ENCODE data around the gene ATP5ME.
A peak's percentile ranks its signal among the peaks of the same experiment; 100 is the strongest.
"Not testable (repeated sequence)": the region's sequence is repeated elsewhere in the genome, so short reads cannot be mapped to it uniquely, and the experiment has no call there.

The ATP5ME gene

GRCh38 chr4:704971-705277 is 30.8 kb upstream of the ATP5ME start:
- DNase-seq (ENCODE audit: low spot score), result no peak

- no peak for DNase-seq (ENCODE audit: low spot score)
Observed at GRCh38 chr4:704198-704891, 30.3 kb upstream of the ATP5ME start.

GRCh38 chr4:703336-704197 is 29.5 kb upstream of the ATP5ME start:
- DNase-seq (ENCODE audit: low spot score), result no peak

- no peak for DNase-seq (ENCODE audit: low spot score)
Observed at GRCh38 chr4:702618-703048, 28.6 kb upstream of the ATP5ME start.

- DNase-seq (ENCODE audit: low spot score), result no peak
Observed at GRCh38 chr4:700587-701264, 26.6 kb upstream of the ATP5ME start.

GRCh38 chr4:699816-700580 is 25.9 kb upstream of the ATP5ME start:
- DNase-seq (ENCODE audit: low spot score), result no peak

DNA sequence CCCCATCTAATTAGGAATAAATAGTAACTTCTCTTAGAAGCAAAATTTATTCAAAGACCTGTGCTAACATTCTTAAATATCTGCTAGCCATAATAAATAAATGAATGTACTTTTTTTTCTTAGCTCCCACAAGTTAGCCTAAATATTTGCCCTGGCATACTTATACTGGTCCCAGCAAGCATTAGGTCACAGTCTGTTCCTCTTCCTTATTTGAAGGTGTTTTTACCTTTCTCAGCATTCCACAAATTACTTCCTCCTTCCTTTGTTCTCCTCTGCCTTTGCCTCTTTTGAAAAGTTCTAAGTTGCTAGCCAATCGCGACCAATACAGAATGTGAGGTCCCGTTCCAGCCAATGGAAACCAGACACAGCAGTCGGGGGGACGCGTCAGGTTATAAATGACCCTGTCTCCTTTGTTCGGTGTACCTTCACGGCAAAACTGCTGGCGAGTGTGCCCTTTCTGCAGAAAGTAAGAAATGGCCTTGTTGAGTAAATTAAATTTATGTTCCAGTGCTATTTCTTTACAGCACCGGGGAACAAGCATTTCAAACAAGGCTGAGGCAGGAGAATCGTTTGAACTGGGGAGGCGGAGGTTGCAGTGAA is 20.4 kb upstream of the ATP5ME start:
- DNase-seq (ENCODE audit: low spot score), result not testable (repeated sequence)

DNA sequence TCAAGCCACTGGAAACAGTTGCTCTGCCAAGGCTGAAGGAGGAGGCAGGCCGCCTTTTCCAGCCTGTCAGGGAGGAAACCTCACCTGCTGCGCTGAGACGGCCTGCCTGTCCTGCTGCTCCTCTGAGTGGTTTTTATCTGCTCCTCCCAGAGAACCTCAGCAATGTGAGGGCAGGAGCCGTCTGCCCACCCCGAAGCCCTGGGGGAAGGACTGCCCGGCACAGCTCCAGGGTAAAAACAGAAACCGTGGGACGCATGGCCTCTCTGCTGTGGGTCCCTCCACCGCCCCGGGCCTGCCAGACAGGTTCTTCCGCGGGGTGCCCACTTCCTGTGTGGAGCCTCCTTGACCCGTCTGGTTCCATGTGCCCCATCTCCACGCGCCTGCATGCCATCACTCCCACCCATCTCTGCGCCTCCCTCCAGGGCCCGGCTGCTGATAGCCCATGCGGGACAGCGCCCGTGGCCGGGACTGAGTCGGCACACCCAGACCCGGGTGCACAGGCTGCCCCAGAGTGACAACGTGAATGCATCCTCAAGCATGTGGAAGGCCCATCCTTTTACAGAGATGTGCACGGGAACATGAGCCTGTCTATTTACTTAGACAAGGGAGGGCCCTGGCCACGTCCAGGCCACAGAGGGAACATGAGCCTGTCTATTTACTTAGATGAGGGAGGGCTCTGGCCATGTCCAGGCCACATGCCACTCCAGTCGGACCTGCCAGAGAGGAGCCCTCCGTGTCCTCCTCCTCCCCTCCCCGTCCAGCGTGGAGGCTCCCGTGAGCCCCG is 18.9 kb upstream of the ATP5ME start:
- no peak for DNase-seq (ENCODE audit: low spot score)

DNA sequence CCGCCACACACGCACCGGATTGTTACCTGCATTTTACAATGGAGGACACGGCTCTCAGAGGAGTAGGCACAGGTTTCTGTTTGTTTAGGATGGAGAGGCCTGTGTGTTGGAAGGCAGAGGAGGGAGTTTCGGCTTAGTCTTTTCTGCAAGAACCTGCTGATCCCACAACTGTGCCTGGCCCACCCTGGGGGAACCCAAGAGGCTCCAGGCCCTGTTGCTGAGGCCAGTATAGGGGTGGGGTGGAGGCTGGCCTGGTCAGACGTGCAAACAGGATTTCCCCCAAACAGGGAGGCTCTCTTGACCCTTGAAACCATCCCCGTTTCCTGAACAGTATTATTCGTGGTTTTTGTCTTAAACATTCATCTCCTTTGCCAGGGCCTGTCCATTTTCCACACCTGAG is 15.6 kb upstream of the ATP5ME start:
- DNase-seq (ENCODE audit: low spot score), result no peak

DNA sequence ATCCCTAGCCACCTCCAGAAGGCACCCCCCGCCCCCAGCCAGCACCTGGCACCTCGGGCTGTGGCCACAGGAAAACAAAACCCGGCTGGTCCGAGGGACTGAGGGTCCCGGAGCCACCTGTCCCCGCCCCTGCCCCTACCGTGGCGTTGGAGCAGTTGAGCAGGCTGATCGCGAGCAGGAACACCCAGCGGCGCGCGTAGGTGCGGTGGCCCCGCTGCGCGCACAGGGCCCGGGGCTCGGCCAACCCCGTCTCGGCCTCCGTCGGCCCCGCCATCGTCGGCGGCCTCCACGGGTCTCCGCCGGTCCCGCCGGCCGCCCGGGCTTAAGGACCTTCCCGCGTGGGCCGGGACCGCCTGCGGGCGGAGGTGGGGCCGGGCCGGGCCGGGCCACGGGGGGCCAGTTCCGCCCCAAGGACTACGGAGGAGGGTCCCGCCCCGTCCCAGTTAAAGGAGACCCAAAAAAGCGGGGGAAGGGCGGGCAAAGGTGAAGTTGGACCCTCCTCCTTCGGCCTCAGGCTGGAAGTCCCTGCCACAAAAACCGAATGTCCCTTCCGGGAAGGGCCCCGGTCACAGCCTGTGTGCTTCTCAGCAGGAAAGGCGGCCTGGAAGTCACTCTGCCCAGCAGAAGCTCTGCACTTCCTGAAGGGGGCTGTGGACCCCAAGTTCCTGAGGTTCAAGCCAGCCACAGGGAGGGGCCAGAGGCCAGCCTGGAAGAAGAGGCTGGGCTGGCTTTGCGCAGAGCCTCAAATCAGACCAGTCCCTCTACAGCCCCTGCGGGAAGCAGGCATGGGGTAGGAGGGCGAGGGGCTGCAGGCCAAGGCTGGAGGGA is 15.0 kb upstream of the ATP5ME start, which contains the start of gene SLC49A3:
Gene SLC49A3, minus strand, starts transcription at position 298 of the 828 bp plus-strand sequence. Its CDS starts 24 bp downstream, at position 274.
- peak; percentile 73 for DNase-seq (ENCODE audit: low spot score)

- DNase-seq (ENCODE audit: low spot score), result peak; percentile 62
Observed at GRCh38 chr4:687971-688853, 14.1 kb upstream of the ATP5ME start.

- DNase-seq (ENCODE audit: low spot score), result peak; percentile 66
Observed at GRCh38 chr4:687048-687970, 13.2 kb upstream of the ATP5ME start.

DNA sequence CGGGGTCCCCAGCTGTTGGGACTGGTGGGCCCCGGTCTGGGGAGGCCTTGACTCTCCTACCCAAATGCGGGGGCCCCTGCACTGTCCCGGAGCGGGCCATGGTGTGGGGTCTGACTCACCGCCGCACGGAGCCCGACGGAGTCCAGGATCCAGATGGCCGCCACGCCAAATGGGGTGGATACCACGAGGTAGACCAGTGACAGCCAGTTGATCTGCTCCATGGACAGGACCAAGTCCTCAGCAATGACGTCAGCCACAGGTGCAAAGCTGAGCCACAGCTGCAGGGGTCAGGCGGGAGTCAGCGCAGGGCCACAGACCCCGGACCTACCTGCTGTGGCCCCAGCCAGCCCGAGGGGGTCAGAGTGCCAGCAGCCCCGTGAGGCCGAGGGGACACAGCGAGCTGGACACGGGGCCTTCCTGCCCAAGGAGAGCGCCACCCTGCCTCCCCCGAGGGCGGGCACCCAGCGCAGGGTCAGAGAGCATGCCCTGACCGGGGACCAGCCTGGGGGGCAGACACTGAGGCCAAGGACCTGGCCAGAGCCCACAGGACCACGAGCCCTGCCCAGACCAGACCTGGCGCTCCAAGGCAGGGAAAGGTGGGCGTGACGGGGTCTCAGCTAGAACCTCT is 12.5 kb upstream of the ATP5ME start:
- DNase-seq (ENCODE audit: low spot score), result peak; percentile 60

DNA sequence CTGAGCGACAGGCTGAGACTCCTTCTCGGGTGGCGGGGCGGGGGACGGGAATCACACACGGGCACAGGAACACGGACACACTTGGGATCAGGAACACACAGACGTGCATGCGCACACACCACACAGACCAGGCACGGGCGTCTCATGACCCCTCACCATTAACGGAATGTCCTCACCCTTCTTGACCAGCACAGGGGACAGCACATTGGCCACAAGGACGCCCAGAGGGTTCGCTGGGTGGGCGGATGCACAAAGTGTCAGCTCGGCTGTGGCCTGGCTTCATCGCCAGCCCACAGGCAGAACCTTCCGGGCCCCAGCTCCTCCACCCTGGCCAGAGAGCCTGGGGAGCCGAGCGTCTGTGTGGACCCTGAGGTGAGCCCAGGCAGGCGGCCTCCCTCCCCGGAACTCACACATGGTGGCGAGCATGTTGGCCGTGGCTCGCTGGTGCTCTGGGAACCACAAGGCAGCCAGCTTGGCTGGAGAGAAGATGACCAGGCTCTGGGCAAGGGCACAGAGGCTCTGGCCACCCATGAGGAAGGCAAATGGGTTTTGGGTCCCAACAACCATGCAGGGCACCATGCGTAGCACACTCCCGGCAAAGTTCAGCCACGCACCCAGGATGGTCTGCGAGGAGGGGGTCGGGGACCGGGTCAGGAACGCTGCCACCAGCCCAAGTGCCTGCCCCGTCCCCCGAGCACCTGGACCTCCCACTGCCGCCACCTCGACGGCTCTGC is 11.8 kb upstream of the ATP5ME start:
- peak; percentile 63 for DNase-seq (ENCODE audit: low spot score)

- DNase-seq (ENCODE audit: low spot score), result peak; percentile 62
Observed at GRCh38 chr4:684623-685327, 10.7 kb upstream of the ATP5ME start.

All from left forelimb (tissue), 1 donor.